ENCODE data around the gene EPHA8.

- TF ChIP-seq GABPA (IDR thresholded peaks at IDR 0.05 in 1 of 2, conservative IDR thresholded peaks at IDR 0.05 in 1 of 2) (no peak), CTCF (IDR thresholded peaks at IDR 0.05; ENCODE audit: low read depth, low read length, missing input control) (no peak), TAF1 (conservative IDR thresholded peaks at IDR 0.05) (no peak), SP1 (IDR thresholded peaks at IDR 0.05) (no peak), JUND (IDR thresholded peaks at IDR 0.05) (no peak), EGR1 (IDR thresholded peaks at IDR 0.05; ENCODE audit: low read depth in 2 of 2) (no peak), YY1 (IDR thresholded peaks at IDR 0.05) (no peak), MAX (IDR thresholded peaks at IDR 0.05) (no peak), RAD21 (IDR thresholded peaks at IDR 0.05) (no peak), NR2F2 (IDR thresholded peaks at IDR 0.05) (no peak), REST (IDR thresholded peaks at IDR 0.05) (no peak)
Observed at GRCh38 chr1:22527122-22527521, 36.2 kb upstream of the EPHA8 start.

Data from liver (tissue), 3 donors.